Regular cardiac myocyte (primary cell): ENCODE measurements around the gene DRAP1. TPM values are rescaled to one million over a fixed set of nuclear protein-coding genes. Genes with fewer than 3 reads are reported as not detected.

Source experiments
- total RNA-seq: library from RNA; depleted of rRNA; stranded (reverse); fragments of >200 nt; gene quantifications from 2 replicates; pipeline ENCODE4 v1.2.3, GENCODE V29; 2014

DRAP1 gene
- total RNA-seq = 130 and 436 TPM in 2 replicates

GRCh38 chr11:65919141-65919572, at the start of gene DRAP1:
TSS of gene DRAP1 (plus strand) at chr11:65919426. CDS start at chr11:65919502, 76 bp downstream.

GRCh38 chr11:65872586-65873317, 46.5 kb upstream of the DRAP1 start, which contains the start of gene EFEMP2:
TSS of gene EFEMP2 (minus strand) at chr11:65872800. CDS start at chr11:65872354, 446 bp downstream.

GRCh38 chr11:65879617-65880016, 39.6 kb upstream of the DRAP1 start, which contains the start of gene CTSW:
TSS of gene CTSW (plus strand) at chr11:65879837. CDS start at chr11:65879855, 18 bp downstream.

GRCh38 chr11:65888163-65888814, 30.9 kb upstream of the DRAP1 start, which contains the start of gene FIBP:
TSS of gene FIBP (minus strand) at chr11:65888471. CDS start at chr11:65888418, 53 bp downstream.

GRCh38 chr11:65890324-65891218, 28.7 kb upstream of the DRAP1 start, which contains the start of gene CCDC85B:
TSS of gene CCDC85B (plus strand) at chr11:65890673. CDS start at chr11:65890784, 111 bp downstream.

GRCh38 chr11:65900125-65900898, 18.9 kb upstream of the DRAP1 start, which contains the start of gene FOSL1:
TSS of gene FOSL1 (minus strand) at chr11:65900388. CDS start at chr11:65900339, 49 bp downstream.

GRCh38 chr11:65918211-65919140, 750 bp upstream of the DRAP1 start, which contains the start of gene C11orf68:
TSS of gene C11orf68 (minus strand) at chr11:65919062. CDS start at chr11:65919031, 31 bp downstream.

GRCh38 chr11:65945430-65945911, 26.2 kb downstream of the DRAP1 start, which contains the start of gene TSGA10IP:
TSS of gene TSGA10IP (plus strand) at chr11:65945480. CDS start at chr11:65945676, 196 bp downstream.

GRCh38 chr11:65961267-65962140, 42.3 kb downstream of the DRAP1 start, which contains the start of gene SART1:
TSS of gene SART1 (plus strand) at chr11:65961734. CDS start at chr11:65961781, 47 bp downstream.

Other genes with a start within 250 kb of the DRAP1 start
- gene KAT5, start 207.2 kb upstream of the DRAP1 start, total RNA-seq = 33.5 and 36.6 TPM in 2 replicates
- gene RNASEH2C, start 198.6 kb upstream of the DRAP1 start, total RNA-seq = 33.0 and 59.0 TPM in 2 replicates
- 7.7 and 8.5 TPM in 2 replicates for gene AP5B1, start 138.4 kb upstream of the DRAP1 start, total RNA-seq
- gene OVOL1, start 132.4 kb upstream of the DRAP1 start, total RNA-seq = under 0.01 TPM in 1 of 2 replicates, not detected in the other
- 0.38 and 2.5 TPM in 2 replicates for gene SNX32, start 85.5 kb upstream of the DRAP1 start, total RNA-seq
- gene CFL1, start 61.2 kb upstream of the DRAP1 start, total RNA-seq = 677 and 1,304 TPM in 2 replicates
- gene MUS81, start 59.0 kb upstream of the DRAP1 start, total RNA-seq = 45.4 and 48.7 TPM in 2 replicates
- gene EFEMP2, start 46.6 kb upstream of the DRAP1 start, total RNA-seq = 44.9 and 71.0 TPM in 2 replicates
- not detected in 2 replicates for gene CTSW, start 39.6 kb upstream of the DRAP1 start, total RNA-seq
- gene FIBP, start 31.0 kb upstream of the DRAP1 start, total RNA-seq = 128 and 212 TPM in 2 replicates
- 80.3 and 108 TPM in 2 replicates for gene CCDC85B, start 28.8 kb upstream of the DRAP1 start, total RNA-seq
- gene FOSL1, start 19.0 kb upstream of the DRAP1 start, total RNA-seq = 17.5 and 28.6 TPM in 2 replicates
- 17.1 and 21.1 TPM in 2 replicates for gene C11orf68, start 364 bp upstream of the DRAP1 start, total RNA-seq
- gene TSGA10IP, start 26.1 kb downstream of the DRAP1 start, total RNA-seq = not detected in 2 replicates
- 28.5 and 63.6 TPM in 2 replicates for gene SART1, start 42.3 kb downstream of the DRAP1 start, total RNA-seq
- 26.8 and 40.8 TPM in 2 replicates for gene EIF1AD, start 82.7 kb downstream of the DRAP1 start, total RNA-seq
- gene BANF1, start 83.1 kb downstream of the DRAP1 start, total RNA-seq = 10.7 and 54.1 TPM in 2 replicates
- 0.38 and 0.56 TPM in 2 replicates for gene CST6, start 92.6 kb downstream of the DRAP1 start, total RNA-seq
- under 0.01 and 0.19 TPM in 2 replicates for gene CATSPER1, start 107.1 kb downstream of the DRAP1 start, total RNA-seq
- gene GAL3ST3, start 129.7 kb downstream of the DRAP1 start, total RNA-seq = not detected in 2 replicates
- gene SF3B2, start 132.9 kb downstream of the DRAP1 start, total RNA-seq = 141 and 205 TPM in 2 replicates
- gene PACS1, start 150.8 kb downstream of the DRAP1 start, total RNA-seq = 21.1 and 33.0 TPM in 2 replicates